GM12891 (cell line): ENCODE results near the gene SIK3.

Experiments used
- DNase-seq: peaks from one replicate; pipeline ENCODE4 v3.0.0; 2011; ENCODE audit warnings: low spot score; ENCODE audit not compliant: insufficient read length
- FAIRE-seq: peaks from 2 replicates; lab custom pipeline; 2011; peaks lifted over from hg19 to GRCh38; lab: Jason Lieb, UNC
- PAX5 ChIP-seq: IDR thresholded peaks from 2 replicates; pipeline ENCODE4 v1.6.1; 2011; ENCODE audit warnings: low read length, moderate library complexity, mild to moderate bottlenecking; ENCODE audit not compliant: insufficient read depth, severe bottlenecking
- POLR2A ChIP-seq: IDR thresholded peaks from 2 replicates; pipeline ENCODE4 v1.6.1; 2011; ENCODE audit warnings: low read depth, low read length, control low read depth
- POLR2AphosphoS5 ChIP-seq: IDR thresholded peaks from 2 replicates; pipeline ENCODE4 v1.6.1; 2011; ENCODE audit warnings: low read depth, low read length, control low read depth
- POU2F2 ChIP-seq: IDR thresholded peaks from 2 replicates; pipeline ENCODE4 v1.6.1; 2011; ENCODE audit warnings: low read depth, mild to moderate bottlenecking, control low read depth, low read length, moderate library complexity
- SPI1 ChIP-seq: IDR thresholded peaks from 2 replicates; pipeline ENCODE4 v1.6.1; 2011; ENCODE audit warnings: low read depth, low read length, control low read depth
- TAF1 ChIP-seq: IDR thresholded peaks from 2 replicates; pipeline ENCODE4 v1.6.1; 2011; ENCODE audit warnings: low read depth, low read length, control low read depth

The SIK3 gene

GRCh38 chr11:117090111-117090706, 8.0 kb downstream of the SIK3 start:
- FAIRE-seq (no peak), DNase-seq (no peak)
- no peak for TF ChIP-seq TAF1
- no peak for TF ChIP-seq PAX5
- TF ChIP-seq POLR2AphosphoS5, result no peak
- no peak for TF ChIP-seq SPI1
- TF ChIP-seq POU2F2, result no peak
- no peak for TF ChIP-seq POLR2A

- FAIRE-seq (peak; percentile 50), DNase-seq (no peak)
- TF ChIP-seq POU2F2 (no peak), SPI1 (no peak), POLR2A (no peak), POLR2AphosphoS5 (no peak), TAF1 (no peak), PAX5 (no peak)
Observed at GRCh38 chr11:117089685-117090084, 8.5 kb downstream of the SIK3 start.

GRCh38 chr11:117087446-117087845, 10.8 kb downstream of the SIK3 start:
- FAIRE-seq (no peak), DNase-seq (no peak)
- no peak for TF ChIP-seq PAX5
- TF ChIP-seq POU2F2, result no peak
- no peak for TF ChIP-seq POLR2A

- no peak for TF ChIP-seq POLR2A
- no peak for TF ChIP-seq POLR2AphosphoS5
- TF ChIP-seq PAX5, result no peak
- no peak for TF ChIP-seq POU2F2
- TF ChIP-seq SPI1, result no peak
- no peak for TF ChIP-seq TAF1
- DNase-seq, result no peak
- FAIRE-seq, result no peak
Observed at GRCh38 chr11:117084992-117085391, 13.2 kb downstream of the SIK3 start.

GRCh38 chr11:117083011-117083935, 15.0 kb downstream of the SIK3 start:
- no peak for DNase-seq
- no peak for TF ChIP-seq SPI1
- no peak for TF ChIP-seq POLR2A
- TF ChIP-seq TAF1, result no peak
- TF ChIP-seq POLR2AphosphoS5, result no peak
- TF ChIP-seq POU2F2, result no peak
- no peak for TF ChIP-seq PAX5
- FAIRE-seq, result peak; percentile 52

GRCh38 chr11:117081908-117082307, 16.3 kb downstream of the SIK3 start:
- TF ChIP-seq POU2F2, result no peak
- no peak for TF ChIP-seq SPI1
- TF ChIP-seq PAX5, result no peak
- no peak for TF ChIP-seq POLR2A
- no peak for TF ChIP-seq TAF1
- TF ChIP-seq POLR2AphosphoS5, result no peak
- no peak for FAIRE-seq

GRCh38 chr11:117080370-117080769, 17.9 kb downstream of the SIK3 start:
- FAIRE-seq (no peak), DNase-seq (no peak)
- TF ChIP-seq POU2F2, result no peak
- no peak for TF ChIP-seq SPI1
- no peak for TF ChIP-seq POLR2A
- TF ChIP-seq TAF1, result no peak
- no peak for TF ChIP-seq PAX5
- TF ChIP-seq POLR2AphosphoS5, result no peak

More at GRCh38 chr11:117081908-117082307, 16.3 kb downstream of the SIK3 start:
- no peak for DNase-seq

GRCh38 chr11:117076941-117077691, 21.1 kb downstream of the SIK3 start:
- FAIRE-seq (peak; percentile 70), DNase-seq (no peak)
- TF ChIP-seq POU2F2 (no peak), POLR2AphosphoS5 (no peak), TAF1 (no peak), PAX5 (no peak), SPI1 (no peak)

GRCh38 chr11:117075186-117075585, 23.0 kb downstream of the SIK3 start:
- DNase-seq (no peak), FAIRE-seq (no peak)
- no peak for TF ChIP-seq SPI1
- TF ChIP-seq POLR2AphosphoS5, result no peak
- TF ChIP-seq POU2F2, result no peak
- no peak for TF ChIP-seq TAF1
- no peak for TF ChIP-seq PAX5
- no peak for TF ChIP-seq POLR2A

- DNase-seq (no peak), FAIRE-seq (no peak)
- no peak for TF ChIP-seq POLR2A
- peak; percentile 44 for TF ChIP-seq SPI1
- TF ChIP-seq PAX5, result no peak
- no peak for TF ChIP-seq POU2F2
Observed at GRCh38 chr11:117074119-117074518, 24.1 kb downstream of the SIK3 start.
